Cardiac fibroblast (primary cell): Measurements from ENCODE around the gene PCNX4.

Experiments used
- DNase-seq, 2 donors: peaks; one replicate each; pipeline versions ENCODE4 v3.0.0 to v3.0.0-alpha.2; 2010; ENCODE audit warnings: low read depth in 2 of 2
- H3K4me3 ChIP-seq, 2 donors: replicated peaks in 1 of 2; 1 replicate in 1 of 2; 2 replicates in 1 of 2; pipeline ENCODE4 v1.5.1; 2011; ENCODE audit warnings: low read depth in 2 of 2, low read length in 2 of 2, mild to moderate bottlenecking in 2 of 2, moderate library complexity in 1 of 2
- TF ChIP-seq, protein P1 (sequence below): IDR thresholded peaks from one replicate; pipeline ENCODE4 v1.5.1; 2011; ENCODE audit warnings: low read depth, mild to moderate bottlenecking, low read length, inconsistent platforms

PCNX4 gene

DNA sequence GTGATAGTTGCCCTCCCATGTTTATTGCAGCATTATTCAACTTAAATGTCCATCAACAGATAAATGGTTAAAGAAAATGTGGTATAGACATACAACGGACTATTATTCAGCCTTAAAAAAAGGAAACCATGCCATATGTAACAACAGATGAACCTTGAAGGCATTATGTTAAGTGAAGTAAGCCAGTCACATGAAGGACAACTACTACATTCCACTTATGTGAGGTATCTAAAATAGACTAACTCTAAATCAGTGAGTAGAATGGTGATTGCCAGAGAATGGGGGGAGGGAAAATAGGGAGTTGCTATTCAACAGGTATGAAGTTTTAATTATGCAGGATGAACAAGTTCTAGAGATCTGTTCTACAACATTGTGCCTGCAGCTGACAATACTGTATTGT is 10.1 kb downstream of the PCNX4 start:
- H3K4me3 ChIP-seq: no peak overlapping the region
- DNase-seq: peak in 1 of 2 donors; percentile 37
- TF ChIP-seq, protein P1, sequence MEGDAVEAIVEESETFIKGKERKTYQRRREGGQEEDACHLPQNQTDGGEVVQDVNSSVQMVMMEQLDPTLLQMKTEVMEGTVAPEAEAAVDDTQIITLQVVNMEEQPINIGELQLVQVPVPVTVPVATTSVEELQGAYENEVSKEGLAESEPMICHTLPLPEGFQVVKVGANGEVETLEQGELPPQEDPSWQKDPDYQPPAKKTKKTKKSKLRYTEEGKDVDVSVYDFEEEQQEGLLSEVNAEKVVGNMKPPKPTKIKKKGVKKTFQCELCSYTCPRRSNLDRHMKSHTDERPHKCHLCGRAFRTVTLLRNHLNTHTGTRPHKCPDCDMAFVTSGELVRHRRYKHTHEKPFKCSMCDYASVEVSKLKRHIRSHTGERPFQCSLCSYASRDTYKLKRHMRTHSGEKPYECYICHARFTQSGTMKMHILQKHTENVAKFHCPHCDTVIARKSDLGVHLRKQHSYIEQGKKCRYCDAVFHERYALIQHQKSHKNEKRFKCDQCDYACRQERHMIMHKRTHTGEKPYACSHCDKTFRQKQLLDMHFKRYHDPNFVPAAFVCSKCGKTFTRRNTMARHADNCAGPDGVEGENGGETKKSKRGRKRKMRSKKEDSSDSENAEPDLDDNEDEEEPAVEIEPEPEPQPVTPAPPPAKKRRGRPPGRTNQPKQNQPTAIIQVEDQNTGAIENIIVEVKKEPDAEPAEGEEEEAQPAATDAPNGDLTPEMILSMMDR: no peak

DNA sequence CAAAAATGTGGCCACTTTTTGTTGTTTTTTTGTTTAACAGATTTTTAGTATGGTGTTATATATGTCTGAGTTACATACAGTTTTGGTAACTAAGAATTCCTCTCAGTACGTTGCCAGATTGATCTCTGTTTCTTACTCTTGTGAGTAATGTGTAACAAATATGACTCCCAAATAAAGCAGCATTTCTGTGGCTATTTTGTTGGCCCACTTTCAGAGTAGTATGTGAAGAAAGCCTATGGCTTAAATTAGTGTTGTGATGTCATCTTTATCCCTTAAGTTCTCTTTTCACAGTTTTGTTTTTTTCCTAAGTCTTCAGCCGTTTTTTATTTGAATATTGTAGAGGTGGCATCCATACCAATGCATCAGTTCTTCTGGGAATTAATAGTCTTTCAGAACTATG is 10.7 kb downstream of the PCNX4 start:
- H3K4me3 ChIP-seq: no peak overlapping the region
- peak; percentile 82 to 91 for DNase-seq
- TF ChIP-seq, protein P1: no peak

DNA sequence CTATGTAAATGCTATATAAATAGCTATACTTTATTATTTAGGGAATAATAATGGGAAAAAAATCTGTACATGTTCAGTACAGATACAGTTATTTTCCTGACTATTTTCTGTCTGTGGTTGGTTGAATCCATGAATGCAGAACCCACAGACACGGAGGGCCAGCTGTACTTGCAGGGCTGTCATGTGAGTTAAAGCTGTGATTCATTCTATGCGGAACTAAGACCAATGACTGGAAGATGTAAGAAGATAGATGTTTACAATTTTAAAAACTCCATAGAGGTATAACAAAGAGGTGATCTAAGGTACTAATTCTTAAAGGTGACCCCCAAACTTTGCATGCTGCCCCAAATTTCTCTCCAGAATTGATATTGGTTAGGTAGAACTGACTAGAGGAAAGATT is 14.6 kb downstream of the PCNX4 start:
- no peak overlapping the region for H3K4me3 ChIP-seq
- TF ChIP-seq, protein P1: no peak
- peak; percentile 58 to 81 for DNase-seq

DNA sequence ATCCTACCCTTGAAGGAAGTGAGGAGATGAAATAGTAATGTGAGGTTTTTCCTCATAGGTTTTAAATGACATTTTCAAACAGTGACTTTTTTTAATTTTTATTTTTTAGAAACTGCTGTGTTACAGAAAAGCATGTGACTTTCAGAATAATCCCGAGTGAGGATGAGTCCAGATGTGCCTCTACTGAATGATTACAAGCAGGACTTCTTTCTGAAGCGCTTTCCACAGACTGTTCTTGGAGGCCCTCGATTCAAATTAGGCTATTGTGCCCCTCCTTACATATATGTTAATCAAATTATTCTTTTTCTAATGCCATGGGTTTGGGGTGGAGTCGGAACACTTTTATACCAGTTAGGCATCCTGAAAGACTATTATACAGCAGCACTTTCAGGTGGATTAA is 15.8 kb downstream of the PCNX4 start:
- H3K4me3 ChIP-seq: no peak overlapping the region
- no peak for DNase-seq
- TF ChIP-seq, protein P1: no peak

DNA sequence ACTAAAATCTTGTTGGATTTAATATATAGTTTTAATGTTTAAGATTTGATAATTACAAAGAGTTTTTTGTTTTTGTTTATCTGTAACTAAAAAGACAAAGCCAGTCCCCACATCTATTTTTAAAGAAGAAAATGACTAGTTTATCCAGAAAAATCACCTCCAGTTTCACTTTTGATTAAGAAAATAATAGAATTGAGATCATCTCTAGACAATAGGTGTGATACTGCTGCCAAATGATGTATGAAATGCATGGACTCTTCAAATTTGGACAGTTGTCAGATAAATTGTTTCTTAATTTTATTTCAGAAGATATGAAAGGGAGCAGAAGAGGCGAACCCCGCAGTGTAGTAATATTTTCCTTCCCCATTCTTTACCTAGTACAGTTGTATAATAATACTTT is 20.0 kb downstream of the PCNX4 start:
- TF ChIP-seq, protein P1: no peak
- no peak overlapping the region for H3K4me3 ChIP-seq
- DNase-seq: no peak

DNA sequence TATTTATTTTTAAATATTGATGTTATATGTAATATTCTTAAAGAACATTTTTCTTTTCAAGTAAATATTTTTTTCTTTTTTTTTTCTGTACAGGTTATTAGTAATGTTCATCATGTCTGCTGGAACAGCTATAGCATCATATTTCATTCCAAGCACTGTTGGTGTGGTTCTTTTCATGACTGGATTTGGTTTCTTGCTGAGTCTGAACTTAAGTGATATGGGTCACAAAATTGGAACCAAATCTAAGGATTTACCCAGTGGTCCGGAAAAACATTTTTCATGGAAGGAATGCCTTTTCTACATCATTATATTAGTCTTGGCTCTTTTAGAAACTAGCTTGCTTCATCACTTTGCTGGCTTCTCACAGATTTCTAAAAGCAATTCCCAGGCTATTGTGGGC is 23.2 kb downstream of the PCNX4 start:
- no peak for DNase-seq
- TF ChIP-seq, protein P1: no peak
- H3K4me3 ChIP-seq: no peak overlapping the region

DNA sequence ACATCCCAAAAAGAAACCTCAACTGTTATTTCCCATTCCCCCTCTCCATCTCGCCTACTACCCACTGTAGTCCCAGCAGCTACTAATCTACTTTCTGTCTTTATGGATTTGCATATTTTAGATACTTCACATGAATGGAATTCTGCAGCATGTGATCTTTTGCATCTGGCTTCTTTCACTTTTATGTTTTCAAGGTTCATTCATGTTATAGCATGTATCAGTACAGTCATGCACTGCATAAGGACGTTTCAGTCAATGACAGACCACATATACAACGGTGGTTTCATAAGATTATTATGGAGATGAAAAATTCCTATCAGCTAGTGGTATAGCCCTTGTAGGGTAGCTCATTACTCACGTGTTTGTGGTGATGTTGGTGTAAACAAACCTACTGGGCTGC is 24.5 kb downstream of the PCNX4 start:
- no peak overlapping the region for H3K4me3 ChIP-seq
- no peak for DNase-seq
- TF ChIP-seq, protein P1: no peak
